NCI-H2107 (cell line): Measurements from ENCODE around the gene ACRBP.

Experiments used
- DNase-seq: peaks from one replicate; lab custom pipeline; 2025; lab: John Stamatoyannopoulos, UW

ACRBP gene

DNA sequence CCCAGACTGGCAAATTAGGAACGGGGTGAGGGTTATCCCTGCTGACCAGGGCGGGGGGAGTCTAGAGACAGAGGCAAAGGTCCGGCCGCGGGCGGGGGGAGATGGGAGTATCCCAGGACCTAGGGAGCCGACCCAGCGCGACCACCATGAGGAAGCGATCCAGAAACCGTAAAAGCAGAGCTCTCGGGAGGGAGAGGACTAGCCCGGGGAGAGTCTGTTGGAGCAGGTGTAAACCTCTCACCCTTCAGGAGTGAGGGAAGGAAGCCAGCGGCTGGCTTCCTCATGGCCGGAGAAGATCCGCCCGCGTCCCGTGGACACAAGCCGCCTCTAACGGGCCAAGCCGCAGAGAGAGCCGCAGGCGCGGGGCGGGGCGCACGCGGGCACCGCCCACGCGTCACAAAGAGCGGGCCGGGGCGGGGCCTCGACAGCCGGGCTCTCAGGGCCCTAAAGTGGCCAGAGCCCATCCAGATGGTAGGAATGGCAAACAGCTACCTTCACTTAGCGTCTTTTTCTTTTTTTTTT is at the start of gene ACRBP:
ACRBP (minus strand) TSS at position 350 of the 522 bp plus-strand sequence; CDS start at position 284, 66 bp downstream.
- no peak for DNase-seq

DNA sequence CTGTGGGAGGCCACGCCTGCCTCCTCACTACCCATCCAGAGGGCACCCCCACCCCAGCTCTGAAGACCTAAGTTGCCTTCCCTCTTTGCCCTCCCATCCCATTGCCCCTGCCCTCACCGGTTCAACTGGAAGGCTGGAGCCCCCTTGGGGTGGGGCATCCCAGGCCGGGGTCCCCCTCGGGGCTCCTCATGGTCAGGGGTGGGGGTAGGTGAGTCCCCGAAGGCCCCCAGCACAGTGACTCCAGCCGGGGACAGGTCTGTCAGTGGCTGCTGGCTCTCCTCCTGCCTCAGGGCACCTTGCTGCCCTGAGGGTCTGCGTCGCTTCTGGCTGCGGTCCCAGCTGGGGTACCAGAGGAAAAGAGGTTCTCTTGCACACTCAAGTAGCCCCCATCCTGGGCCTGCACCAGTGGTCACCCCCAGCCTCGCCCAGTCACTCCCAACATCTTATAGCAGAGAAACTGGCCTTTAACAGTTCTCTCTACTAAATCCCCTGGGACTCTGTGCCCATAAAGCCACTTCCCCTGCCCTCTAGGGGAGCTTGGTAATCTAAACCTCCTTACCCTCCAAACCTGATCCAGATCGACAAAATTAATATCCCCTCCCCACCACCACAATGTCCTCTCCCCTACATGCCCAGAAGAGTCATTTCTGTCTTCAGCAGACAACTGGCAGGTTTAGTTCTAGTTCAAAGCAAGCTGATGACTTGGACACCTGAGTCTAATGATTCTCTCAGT is 48.2 kb upstream of the ACRBP start:
- DNase-seq = no peak

DNA sequence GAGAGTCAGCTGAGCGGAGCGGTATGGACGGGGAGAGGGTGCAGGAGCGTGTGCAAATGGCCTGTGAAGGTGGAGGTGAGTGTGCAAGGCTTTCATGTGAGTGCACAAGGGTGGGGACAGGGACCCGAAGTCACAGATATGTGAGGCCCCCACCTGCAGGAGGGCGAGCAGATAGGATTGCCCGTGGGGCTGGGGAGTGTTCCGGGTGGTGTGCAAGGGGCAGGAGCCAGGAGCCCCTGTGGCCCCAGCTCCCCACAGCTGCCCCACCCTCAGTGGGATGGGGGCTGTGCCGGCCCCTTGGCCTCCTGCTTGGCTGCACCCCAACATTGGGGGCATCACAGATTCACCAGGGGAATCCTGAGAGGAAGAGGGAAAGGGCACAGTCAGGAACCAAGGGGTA is 47.5 kb upstream of the ACRBP start:
- DNase-seq = no peak

DNA sequence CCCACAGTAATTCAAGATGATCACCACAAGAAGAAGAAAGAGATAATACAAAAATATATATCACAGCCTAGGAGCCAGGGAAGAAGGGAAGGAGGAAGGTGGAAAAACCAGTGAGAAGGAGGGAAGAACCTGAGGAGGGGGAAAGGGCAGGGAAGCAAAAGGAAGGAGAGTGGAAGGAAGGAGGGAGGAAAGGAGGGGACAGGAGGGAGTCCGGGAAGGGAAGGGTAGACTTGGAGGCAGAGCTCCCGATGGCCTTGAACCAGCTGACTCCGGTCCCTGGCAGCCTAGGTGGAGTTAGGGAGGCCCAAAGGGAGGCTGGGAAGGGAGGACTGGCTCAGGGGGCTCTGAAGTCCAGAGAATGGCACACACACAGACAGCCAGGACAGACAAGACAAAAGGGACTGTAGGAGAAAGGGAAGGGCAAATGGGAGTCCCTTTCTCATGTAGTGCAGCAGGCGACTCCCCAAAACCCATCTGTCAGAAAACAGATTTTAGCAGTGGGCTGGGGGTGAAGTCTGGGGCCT is 46.7 kb upstream of the ACRBP start:
- no peak for DNase-seq

DNA sequence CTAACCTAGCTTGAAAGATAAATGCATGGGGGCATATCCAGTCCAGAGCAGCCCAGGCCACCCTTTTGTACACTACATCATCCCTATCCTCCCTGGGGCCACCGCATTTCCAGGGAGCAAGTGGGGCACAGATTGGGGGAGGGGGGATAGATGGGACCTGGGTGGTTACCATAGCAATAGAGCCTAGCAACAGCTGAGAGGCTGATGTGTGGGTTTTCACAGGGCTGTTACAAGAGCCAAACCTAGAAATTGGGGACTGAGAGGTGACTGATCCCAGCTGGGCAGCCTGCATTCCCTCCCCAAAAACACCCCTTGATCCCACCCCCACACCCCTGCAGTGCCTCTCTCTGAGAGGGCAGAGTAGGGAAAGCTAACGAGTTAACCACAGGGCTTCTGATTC is 45.7 kb upstream of the ACRBP start:
- no peak for DNase-seq

DNA sequence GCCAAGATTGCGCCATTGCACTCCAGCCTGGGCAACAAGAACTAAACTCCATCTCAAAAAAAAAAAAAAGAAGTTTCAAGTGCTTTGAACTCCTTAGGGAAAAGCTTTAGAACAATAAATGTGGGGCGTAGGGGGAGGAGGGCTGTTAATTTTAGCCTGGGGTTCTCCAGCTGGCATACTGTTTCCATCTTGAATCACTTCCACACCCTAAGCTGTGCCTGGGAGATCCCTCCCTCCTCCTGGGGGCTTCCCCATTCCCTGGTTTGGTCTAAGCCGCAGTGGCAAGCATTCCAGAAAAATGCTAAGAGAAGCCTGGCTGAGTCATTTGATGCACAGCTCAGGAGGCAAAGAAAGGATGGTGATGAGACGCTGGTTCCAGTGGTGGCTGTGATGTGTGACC is 44.2 kb upstream of the ACRBP start:
- DNase-seq = no peak

DNA sequence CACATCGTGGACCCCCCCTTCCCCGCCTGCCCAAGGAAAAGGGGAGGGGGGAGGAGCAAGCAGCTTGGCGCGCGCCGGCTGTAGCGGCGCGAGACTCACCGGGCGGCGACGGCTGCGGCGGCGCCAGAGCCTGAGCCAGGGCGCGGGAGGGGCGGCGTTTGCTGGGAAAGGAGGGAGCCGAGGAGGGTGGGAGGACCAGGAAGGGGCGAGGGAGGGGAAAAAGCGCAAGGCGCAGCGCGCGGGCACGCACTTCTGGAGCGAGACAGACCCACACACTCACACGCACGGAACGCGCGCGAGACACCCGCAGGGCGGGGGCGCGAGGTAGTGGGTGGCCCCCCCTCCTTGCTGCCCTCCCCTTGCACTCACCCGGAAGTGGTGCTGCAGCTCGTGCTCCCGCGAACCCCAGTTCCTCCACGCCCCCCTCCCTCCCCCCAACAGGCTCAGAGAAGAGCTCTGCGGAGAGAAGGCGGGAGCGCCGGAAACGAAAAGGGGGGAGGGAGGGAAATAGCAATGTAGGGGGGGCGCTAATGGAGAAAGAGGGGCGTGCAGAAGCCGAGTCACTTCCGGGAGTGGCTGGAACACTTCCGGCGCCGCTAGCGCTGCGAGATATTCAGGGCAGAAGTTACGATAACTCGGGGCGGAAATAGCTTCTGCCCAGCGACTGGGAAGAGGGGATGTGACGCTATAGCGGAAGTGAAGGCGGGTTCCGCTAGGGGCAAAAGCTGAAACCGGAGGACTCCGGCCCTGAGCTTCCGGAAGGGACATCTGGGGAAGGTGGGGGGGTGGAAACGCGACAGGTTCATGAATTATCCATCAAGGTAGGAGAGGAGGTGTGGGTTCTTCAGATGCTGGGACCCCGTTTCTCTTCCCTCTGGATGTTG is 42.0 kb upstream of the ACRBP start, which contains the start of gene ZNF384:
ZNF384 (minus strand) TSS at position 377 of the 884 bp plus-strand sequence. CDS start 9,855 bp downstream, outside the sequence.
- peak; percentile 95 for DNase-seq

DNA sequence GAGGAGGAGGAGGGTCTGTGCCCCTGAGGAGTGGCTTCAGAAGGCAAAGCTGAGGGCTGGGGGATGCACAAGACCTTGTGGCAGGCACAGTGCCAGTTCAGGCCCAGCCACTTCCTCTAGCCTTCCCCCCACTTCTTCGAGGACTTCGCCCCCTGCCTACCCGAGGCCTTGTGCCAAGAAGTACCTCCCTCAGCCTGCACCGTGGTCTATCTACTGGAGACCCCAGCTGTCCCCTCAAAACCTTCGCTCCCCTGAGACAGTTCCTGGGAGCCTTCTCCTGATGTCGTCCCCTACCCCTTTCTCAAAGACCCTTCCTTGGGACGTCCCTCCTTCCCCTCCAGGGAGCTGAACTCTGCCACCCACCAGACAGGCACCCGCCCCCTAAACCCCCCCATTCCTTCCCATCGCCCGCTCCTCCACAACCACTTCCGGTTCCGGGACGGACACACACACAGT is 41.3 kb upstream of the ACRBP start:
- DNase-seq = no peak

DNA sequence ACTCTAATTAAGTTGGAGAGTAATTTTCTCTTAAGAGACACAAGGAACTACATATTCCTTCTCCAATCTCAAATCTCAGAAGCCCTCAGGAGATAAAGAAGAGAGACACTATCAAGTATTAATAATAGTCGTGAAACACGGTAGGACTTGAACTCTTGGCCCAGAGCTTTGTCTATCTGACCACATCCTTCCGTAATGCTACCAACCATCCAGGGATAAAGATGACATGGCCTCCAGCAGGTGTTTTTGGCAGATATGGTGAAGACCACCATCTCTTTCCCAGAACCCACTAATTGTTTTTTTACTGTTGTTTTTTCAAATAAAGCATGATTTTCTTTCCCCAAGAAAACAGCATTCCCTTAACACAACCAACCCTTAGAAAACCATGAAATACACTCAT is 38.6 kb upstream of the ACRBP start:
- DNase-seq = no peak

DNA sequence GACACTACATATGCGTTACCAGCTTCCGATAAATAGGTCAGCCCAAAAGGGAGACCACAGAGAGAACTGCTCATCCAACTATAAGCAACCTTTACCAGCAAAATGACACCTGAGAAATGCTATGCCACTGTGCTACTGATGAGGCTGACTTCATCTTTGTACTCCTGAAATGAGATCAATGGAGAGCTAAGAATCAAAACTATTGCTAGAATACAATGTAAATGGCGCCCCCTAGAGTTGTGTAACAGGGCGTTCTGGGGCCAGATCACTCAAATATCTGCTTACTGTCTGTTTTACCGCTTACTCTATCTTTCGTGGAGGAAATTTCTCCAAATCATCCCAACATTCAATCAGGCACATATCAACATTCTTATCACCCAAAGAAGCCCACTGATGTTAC is 37.4 kb upstream of the ACRBP start:
- no peak for DNase-seq

DNA sequence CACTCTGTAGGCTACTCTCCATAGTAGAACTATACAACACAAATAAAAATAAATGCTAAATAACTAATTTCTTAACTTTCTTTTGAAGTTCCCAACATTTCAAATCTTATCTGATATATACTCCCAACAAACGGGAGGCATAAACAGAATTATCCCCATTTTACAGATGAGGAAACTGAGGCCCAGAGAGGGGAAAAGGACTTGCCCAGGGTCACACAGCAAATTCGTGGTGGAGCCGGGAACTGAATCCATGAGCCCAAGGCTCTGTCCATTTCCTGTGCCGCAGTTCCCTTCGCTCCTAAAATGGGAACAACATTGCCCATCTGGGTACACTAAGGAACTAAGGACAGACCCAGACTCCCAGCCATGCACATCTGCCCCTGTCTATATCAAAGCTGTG is 29.7 kb upstream of the ACRBP start:
- no peak for DNase-seq

DNA sequence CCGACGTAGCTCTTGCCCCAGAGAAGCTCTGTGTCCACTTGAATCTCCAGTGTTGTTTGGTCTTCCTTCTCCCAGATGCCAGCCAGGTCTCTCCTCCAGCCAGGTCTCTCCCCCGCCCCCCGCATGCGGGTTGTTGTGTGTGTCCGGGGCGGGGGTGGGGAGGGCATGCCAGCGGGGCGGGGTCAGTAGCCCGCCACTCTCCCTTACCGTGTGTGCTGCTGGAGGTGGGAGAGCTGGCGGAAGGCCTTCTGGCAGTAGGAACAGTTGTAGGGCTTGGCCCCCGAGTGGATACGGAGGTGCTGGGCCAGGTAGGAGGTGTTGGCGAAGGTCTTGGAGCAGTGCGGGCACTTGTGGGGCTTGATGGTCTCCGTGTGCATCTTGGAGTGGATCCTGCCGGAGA is 24.9 kb upstream of the ACRBP start:
- DNase-seq = no peak

DNA sequence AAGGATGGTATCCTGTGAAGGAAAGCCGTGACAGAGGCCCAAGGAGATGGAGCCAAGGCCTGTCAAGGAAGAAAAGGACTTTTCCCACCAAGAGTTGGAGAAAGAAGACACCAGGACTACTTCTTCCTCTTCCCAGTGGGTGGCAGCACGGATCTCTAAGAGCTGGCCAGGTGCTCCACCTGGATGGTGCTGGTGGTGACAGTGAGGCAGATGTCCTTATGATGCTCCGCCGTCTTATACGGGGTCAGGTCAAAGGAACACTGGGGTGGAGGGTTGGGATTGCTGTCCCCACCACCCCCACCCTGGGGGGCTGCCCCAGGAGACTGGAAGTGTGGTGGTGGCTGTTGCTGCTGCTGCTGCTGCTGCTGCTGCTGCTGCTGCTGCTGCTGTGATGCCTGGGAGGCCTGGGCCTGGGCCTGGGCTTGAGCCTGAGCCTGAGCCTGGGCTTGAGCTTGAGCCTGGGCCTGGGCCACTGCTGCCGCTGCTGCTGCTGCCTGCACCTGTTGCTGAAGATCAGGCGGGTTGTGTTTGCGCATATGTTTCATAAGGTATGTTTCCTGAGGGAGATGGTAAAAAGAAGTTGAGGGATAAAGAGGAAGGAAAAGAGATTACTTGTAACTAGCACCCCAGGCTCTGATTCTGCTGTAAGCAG is 20.5 kb upstream of the ACRBP start:
- DNase-seq = no peak

DNA sequence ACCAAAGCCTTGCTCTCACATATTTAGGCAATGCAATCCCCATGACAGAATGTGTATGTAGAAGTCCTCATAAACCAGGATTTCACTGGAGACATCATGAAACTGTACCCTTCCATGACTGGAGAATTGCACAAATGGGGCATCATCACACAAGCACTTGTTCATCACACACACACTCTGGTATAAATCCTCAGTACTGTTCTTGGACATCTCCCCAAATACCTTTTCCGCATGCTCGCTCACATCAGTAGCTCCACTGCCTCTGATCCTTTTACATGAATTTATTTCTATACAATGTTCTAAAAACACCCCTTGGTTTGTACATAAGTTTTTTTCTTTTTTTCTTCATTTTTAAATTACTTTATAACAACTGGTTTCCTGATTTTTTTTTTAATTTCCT is 19.0 kb upstream of the ACRBP start:
- no peak for DNase-seq

DNA sequence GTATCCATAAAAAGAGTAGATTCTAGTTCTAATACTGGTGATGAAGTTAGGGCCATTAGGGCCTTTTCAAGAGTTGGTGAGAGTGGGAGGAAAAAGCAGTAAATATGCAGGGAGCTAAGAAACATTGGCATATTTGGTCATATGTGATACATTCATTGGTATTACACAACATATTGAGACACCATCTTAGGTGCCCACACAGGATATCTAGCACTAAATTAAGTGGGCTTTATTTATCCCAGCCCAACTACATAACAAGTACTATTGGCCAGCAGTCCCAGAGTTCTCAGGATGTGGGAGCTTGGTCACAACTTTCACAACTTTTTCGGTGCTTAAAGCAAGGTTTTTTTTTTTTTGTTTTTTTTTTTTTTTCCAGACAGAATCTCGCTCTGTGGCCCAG is 17.7 kb upstream of the ACRBP start:
- no peak for DNase-seq

DNA sequence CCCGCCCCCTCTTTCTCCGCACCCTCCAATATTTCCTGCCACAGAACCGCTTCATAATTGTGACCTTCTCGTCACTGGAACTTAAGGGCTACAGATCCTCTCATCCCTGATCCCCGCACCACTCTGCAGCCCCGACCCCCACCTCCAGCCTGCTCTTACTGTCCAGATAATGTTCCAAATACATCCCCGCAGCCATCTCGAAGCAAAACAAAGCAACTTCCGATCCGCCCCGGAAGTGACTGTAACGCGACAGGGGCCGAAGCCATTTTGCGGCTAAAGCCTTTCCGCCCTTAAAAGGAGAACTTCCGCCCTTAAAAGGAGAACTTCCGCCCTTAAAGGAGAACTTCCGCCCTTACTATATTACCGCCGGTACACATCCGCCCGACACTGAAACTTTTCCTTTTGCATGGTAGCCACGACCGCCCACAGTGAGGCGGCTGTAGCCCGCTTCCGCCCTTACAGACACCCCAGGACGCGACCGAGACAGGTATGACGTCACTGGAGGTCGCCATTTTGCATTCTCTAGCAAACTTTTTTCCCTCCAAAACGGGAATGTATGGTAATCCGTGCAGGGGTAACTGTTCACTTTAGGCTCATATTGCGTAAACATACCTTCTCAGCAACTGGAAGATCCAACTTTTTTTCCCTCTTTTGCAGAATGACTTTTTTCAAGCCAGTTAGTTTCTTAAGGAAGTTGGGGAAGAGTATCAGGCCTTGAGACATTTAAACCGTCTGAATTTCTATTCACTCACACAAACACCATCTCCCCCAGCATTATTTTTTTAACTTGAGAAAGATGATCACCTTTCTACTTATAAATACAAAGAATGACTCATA is 15.9 kb upstream of the ACRBP start, which contains the start of gene ING4:
ING4 (minus strand) TSS at position 214 of the 837 bp plus-strand sequence; CDS start at position 196, 18 bp downstream.
- peak; percentile 98 for DNase-seq

DNA sequence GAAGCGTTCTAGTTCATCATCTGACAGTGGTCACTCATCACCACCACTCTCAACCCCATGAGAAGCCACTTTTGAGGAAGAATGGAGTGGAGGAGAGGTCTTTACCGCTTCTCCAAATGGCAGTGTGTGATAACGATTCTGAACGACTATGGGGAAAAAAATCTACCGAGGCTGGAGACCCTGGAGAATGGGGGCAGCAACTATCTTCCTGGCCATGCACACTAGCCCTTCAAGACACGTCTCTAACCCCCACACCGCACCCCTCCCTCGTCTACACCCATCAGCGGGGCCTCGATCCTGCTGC is 15.3 kb upstream of the ACRBP start:
- no peak for DNase-seq

DNA sequence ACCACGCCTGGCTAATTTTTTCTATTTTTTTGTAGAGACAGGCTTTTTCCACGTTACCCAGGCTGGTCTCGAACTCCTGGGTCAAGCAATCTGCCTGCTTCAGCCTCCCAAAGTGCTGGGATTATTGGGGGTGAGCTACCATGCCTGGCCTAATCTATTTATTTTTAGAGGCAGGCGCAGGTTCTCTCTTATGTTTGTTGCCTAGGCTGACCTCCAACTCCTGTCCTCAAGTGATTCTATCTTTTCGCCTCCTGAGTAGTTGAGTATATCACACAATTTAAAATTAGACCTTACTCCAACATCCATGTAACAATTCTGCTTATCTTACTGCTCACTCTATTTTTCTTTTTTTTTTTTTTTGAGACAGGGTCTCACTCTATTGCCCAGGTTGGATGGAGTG is 6.8 kb upstream of the ACRBP start:
- no peak for DNase-seq

DNA sequence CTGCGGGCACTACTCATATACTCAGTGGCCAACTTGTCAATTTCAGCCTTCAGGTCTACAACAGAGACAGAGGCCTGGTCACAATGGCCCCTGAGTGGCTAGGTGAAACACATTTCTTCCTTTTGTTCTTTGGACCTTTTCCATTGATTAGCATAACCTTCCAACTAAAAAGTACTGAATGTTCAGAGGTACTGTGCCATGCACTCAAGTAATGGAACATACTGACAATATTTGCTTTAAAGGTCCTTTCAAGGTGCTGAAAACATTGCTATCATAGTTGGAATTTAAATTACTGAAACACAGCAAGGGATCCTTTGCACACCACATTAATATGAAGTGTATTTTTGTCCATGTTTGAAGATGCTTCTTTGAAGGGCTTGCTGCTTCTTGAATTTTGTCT is 6.1 kb upstream of the ACRBP start:
- no peak for DNase-seq

DNA sequence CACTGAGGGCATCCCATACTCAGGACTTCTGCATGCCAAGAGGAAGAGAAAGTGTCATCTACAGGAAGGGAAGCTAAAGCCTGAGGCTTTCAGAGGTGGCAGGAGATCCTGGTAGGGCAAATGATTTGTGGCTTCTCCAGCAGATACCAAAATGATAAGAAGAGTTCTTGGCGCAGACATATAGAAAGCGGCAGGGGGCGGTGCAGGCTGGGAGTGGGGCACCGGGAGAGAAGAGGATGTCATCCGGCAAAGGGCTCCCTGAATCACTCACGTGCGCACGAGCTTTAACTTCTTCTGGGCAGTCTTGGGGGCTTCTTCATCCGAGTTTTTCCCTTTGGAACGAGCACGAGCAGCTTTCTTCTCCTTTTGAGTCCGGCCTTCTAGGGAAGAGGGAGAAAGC is 5.2 kb upstream of the ACRBP start:
- no peak for DNase-seq

DNA sequence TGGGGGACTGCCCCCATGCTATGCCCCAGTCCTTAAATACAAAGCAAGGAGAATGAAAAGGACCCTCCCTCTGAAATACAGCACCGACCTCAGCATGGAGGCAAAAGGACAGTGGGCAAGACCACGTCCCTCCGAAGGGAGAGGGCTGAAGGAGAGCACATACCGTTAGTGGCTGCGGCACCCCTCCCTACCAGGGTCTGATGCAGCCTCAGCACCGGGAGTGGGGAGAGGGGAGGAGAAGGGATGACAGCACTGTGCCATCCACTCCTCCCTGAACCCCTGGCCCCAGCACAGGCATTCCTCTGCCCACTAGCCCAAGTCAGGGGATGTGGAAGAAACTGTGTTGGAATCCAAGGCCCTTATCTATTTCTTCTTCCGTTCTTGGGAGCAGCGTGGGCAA is 3.6 kb upstream of the ACRBP start:
- DNase-seq = no peak
